ENCODE measurements around the gene DOK7. TPM values are rescaled to one million over a fixed set of nuclear protein-coding genes. Genes with fewer than 3 reads are reported as not detected.

The DOK7 gene
- total RNA-seq, 1 experiment from 2014 or later: 0.26 TPM

- Mint-ChIP-seq H3K4me1 (peaks cover 13 to 31% of the 10 kb centered on the region in 2 experiments), H3K36me3 (ENCODE audit: insufficient read depth in 1 of 3, low read depth in 3 of 3) (peaks cover 5 to 23% (median 23%) of the 10 kb centered on the region in 3 experiments), H3K27ac (no peak overlapping the region), H3K27me3 (ENCODE audit: low read depth) (peaks cover 41% of the 10 kb centered on the region), H3K4me3 (peak overlapping the region; percentile 99), H3K9me3 (peaks cover 2 to 3% of the 10 kb centered on the region in 2 experiments; a peak in 2 of 5 replicates)
- no peaks in the 10 kb centered on the region for H3K9me3 ChIP-seq (ENCODE audit: control insufficient read depth, low read depth, low read length)
- WGBS (ENCODE audit: extremely low coverage, insufficient read length, low lambda C conversion rate): no CpG with 5 or more reads among the region's 42 CpGs
- H3K14ac ChIP-seq (ENCODE audit: insufficient read depth, low read length): no peak overlapping the region; the same call in 1 of the 2 replicates
- H3K27ac ChIP-seq (ENCODE audit: insufficient read length, low read depth, low read length): no peak overlapping the region
- DNase-seq: peak; percentile 59
- H4K91ac ChIP-seq (ENCODE audit: insufficient read length, low read depth, low read length): no peak overlapping the region
- H2BK20ac ChIP-seq (ENCODE audit: low read depth, low read length, poor library complexity, severe bottlenecking): no peak overlapping the region
- H3K56ac ChIP-seq (ENCODE audit: insufficient read length, low read depth, low read length): no peak overlapping the region
- H2BK15ac ChIP-seq (ENCODE audit: low read depth, low read length): no peak overlapping the region
- H3K23me2 ChIP-seq (ENCODE audit: insufficient read length, low read depth, low read length, poor library complexity, severe bottlenecking): peaks cover 13% of the 10 kb centered on the region
- peaks cover 4% of the 10 kb centered on the region for H3K79me1 ChIP-seq (ENCODE audit: insufficient read depth, low read depth, low read length, poor library complexity, severe bottlenecking)
- no peak overlapping the region for H3K4ac ChIP-seq (ENCODE audit: low read depth, low read length)
- peaks cover 4% of the 10 kb centered on the region; the same call in 1 of the 2 replicates for H3K79me2 ChIP-seq (ENCODE audit: insufficient read depth, low read length)
- H4K20me1 ChIP-seq (ENCODE audit: control insufficient read depth, insufficient read depth, insufficient read length): no peaks in the 10 kb centered on the region
- no peaks in the 10 kb centered on the region; the same call in 1 of the 2 replicates for H3K27me3 ChIP-seq (ENCODE audit: insufficient read depth, low read length)
- no peak overlapping the region for H2BK5ac ChIP-seq (ENCODE audit: insufficient read length, low read length)
- H2BK120ac ChIP-seq (ENCODE audit: low read depth, low read length, poor library complexity, severe bottlenecking): no peak overlapping the region
- no peak for TF ChIP-seq CTCF (conservative IDR thresholded peaks at IDR 0.05)
- no peaks in the 10 kb centered on the region for H3K4me1 ChIP-seq (ENCODE audit: insufficient read depth, low read length)
- no peak overlapping the region for H3T11ph ChIP-seq (ENCODE audit: low read length)
- H3K4me2 ChIP-seq (ENCODE audit: insufficient read depth, insufficient read length, low read length): peak overlapping the region; percentile 96
- H4K8ac ChIP-seq (replicated peaks; ENCODE audit: insufficient read length, low read depth, low read length): no peak overlapping the region
- H3K23ac ChIP-seq (ENCODE audit: insufficient read length, low read depth, low read length): no peak overlapping the region
- no peak overlapping the region for H3K9ac ChIP-seq (ENCODE audit: extremely low read depth, insufficient read length, low read length)
- no peak overlapping the region for H2BK12ac ChIP-seq (ENCODE audit: insufficient read length, low read depth, low read length)
- H4K5ac ChIP-seq (ENCODE audit: insufficient read length, low read depth, low read length): no peak overlapping the region
- H2AFZ ChIP-seq (ENCODE audit: low read length): no peak overlapping the region
- H2AK5ac ChIP-seq (ENCODE audit: insufficient read length, low read length): no peak overlapping the region
- H3K18ac ChIP-seq (ENCODE audit: insufficient read length, low read depth, low read length): no peak overlapping the region
Observed at GRCh38 chr4:3532751-3533422, 69.8 kb downstream of the DOK7 start.

All from H9 (cell line).